ENCODE measurements around the gene SPAG5.

DNA sequence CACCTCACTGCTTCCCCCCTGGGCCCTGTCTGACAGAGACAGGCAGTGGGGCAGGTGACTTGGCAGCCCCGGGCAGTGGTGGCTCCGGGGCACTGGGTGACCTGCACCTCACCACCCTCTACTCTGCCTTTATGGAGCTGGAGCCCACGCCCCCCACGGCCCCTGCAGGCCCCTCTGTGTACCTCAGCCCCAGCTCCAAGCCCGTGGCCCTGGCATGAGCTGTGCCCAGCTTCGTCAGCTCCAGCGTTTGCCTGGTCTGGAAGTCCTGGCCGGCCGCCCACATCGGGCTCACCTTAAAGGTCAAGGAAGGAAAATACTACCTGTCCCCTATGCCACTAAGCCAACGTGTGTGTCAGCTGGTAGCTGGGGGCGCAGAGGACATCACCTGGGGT lies 61.6 kb downstream of the SPAG5 start:
- TF ChIP-seq POLR2A (IDR thresholded peaks at IDR 0.05) (no peak), CTCF (IDR thresholded peaks at IDR 0.05) (no peak), POLR2AphosphoS5 (IDR thresholded peaks at IDR 0.05) (no peak)

Data from gastroesophageal sphincter (tissue), 3 donors.